Uterus (tissue), 4 donors: ENCODE measurements around the gene CAMK2B. TPM values are rescaled to one million over a fixed set of nuclear protein-coding genes. Genes with fewer than 3 reads are reported as not detected.

Source experiments
- DNase-seq, 2 donors: peaks; one replicate each; pipeline ENCODE4 v3.0.0-alpha.2; 2019 to 2020
- H3K27ac ChIP-seq, 2 donors: fragments of 200-600 bp; sonication (generic); 1 replicate in 1 of 2; 2 replicates in 1 of 2; pipeline ENCODE4 v1.5.1; 2016 to 2018
- H3K27me3 ChIP-seq, 2 donors: fragments of 200-600 bp; sonication (generic); one replicate each; pipeline ENCODE4 v1.5.1; 2018 to 2019; ENCODE audit warnings: control low read depth in 1 of 2
- H3K36me3 ChIP-seq, 2 donors: fragments of 200-600 bp; sonication (generic); one replicate each; pipeline ENCODE4 v1.5.1; 2019; ENCODE audit warnings: control low read depth in 1 of 2
- H3K4me1 ChIP-seq, 2 donors: fragments of 200-600 bp; sonication (generic); one replicate each; pipeline ENCODE4 v1.5.1; 2018 to 2019; ENCODE audit warnings: control low read depth in 1 of 2
- H3K4me3 ChIP-seq, 2 donors: fragments of 200-600 bp; sonication (generic); 1 replicate in 1 of 2; 2 replicates in 1 of 2; pipeline ENCODE4 v1.5.1; 2018 to 2019; ENCODE audit warnings: mild to moderate bottlenecking in 1 of 2
- H3K9me3 ChIP-seq, 2 donors: fragments of 200-600 bp; sonication (generic); one replicate each; pipeline ENCODE4 v1.5.1; 2019; ENCODE audit warnings: control low read depth in 1 of 2
- POLR2A ChIP-seq, 2 donors: fragments of 450-650 bp; IDR thresholded peaks; one replicate each; pipeline ENCODE4 v1.6.1; 2016; ENCODE audit warnings: antibody characterized with exemption in 2 of 2, mild to moderate bottlenecking in 1 of 2, moderate library complexity in 1 of 2
- intact Hi-C: fragments of 100-400 bp; cut with DNase I; formaldehyde crosslinking; loops from one replicate; pipeline ENCODE4 v1.15.1; 2023; ENCODE audit warnings: low total_unique reads
- total RNA-seq, 4 donors: library from RNA; depleted of rRNA in 3 of 4; stranded (reverse); fragments of >200 nt in 3 of 4; gene quantifications; one replicate each; pipeline versions ENCODE4 v1.1.0 to v1.2.4, GENCODE V29; 2014 to 2023
- TF ChIP-seq, protein P1 (sequence below), 4 experiments: fragments of 200-600 bp in 2 of 4; fragments of 450-650 bp in 2 of 4; sonication (generic) in 2 of 4; IDR thresholded peaks; one replicate each; pipeline ENCODE4 v1.5.1; 2016 to 2019; ENCODE audit warnings: antibody characterized with exemption in 4 of 4, mild to moderate bottlenecking in 2 of 4, moderate library complexity in 1 of 4
- donor health status: DM: yes; HTN: yes; CAD: no.

Gene CAMK2B
- total RNA-seq, 4 donors from 2014 or later: 0.40 to 1.1 TPM; not detected in 2

DNA sequence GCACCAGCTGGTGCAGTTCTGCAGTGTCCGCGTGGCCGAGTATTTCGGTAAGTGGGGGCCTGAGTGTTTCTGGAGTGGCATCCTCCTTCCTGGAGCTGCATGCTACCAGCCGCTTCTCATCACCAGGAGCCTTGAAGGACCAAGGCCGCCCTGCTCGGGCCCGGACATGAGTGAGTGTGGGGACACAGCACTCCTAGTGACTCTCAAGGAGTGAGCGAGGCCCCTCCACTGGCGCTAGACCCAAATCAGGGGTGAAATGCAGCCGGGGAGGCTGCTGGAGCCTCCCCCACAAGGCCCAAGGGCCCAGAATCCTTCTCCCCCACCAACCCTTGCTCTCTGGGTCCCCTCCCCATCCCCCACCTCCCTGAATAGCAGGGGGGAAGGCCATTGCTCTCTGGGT, 48.0 kb downstream of the CAMK2B start:
- H3K4me3 ChIP-seq: no peak overlapping the region
- no peaks in the 10 kb centered on the region for H3K36me3 ChIP-seq
- no peaks in the 10 kb centered on the region for H3K4me1 ChIP-seq
- DNase-seq: no peak
- H3K27me3 ChIP-seq: no peaks in the 10 kb centered on the region
- H3K27ac ChIP-seq: no peak overlapping the region
- TF ChIP-seq, protein P1, sequence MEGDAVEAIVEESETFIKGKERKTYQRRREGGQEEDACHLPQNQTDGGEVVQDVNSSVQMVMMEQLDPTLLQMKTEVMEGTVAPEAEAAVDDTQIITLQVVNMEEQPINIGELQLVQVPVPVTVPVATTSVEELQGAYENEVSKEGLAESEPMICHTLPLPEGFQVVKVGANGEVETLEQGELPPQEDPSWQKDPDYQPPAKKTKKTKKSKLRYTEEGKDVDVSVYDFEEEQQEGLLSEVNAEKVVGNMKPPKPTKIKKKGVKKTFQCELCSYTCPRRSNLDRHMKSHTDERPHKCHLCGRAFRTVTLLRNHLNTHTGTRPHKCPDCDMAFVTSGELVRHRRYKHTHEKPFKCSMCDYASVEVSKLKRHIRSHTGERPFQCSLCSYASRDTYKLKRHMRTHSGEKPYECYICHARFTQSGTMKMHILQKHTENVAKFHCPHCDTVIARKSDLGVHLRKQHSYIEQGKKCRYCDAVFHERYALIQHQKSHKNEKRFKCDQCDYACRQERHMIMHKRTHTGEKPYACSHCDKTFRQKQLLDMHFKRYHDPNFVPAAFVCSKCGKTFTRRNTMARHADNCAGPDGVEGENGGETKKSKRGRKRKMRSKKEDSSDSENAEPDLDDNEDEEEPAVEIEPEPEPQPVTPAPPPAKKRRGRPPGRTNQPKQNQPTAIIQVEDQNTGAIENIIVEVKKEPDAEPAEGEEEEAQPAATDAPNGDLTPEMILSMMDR (IDR thresholded peaks at IDR 0.05): no peak
- TF ChIP-seq POLR2A (IDR thresholded peaks at IDR 0.05): no peak
- H3K9me3 ChIP-seq: no peaks in the 10 kb centered on the region
- intact Hi-C loops: no loop called here

DNA sequence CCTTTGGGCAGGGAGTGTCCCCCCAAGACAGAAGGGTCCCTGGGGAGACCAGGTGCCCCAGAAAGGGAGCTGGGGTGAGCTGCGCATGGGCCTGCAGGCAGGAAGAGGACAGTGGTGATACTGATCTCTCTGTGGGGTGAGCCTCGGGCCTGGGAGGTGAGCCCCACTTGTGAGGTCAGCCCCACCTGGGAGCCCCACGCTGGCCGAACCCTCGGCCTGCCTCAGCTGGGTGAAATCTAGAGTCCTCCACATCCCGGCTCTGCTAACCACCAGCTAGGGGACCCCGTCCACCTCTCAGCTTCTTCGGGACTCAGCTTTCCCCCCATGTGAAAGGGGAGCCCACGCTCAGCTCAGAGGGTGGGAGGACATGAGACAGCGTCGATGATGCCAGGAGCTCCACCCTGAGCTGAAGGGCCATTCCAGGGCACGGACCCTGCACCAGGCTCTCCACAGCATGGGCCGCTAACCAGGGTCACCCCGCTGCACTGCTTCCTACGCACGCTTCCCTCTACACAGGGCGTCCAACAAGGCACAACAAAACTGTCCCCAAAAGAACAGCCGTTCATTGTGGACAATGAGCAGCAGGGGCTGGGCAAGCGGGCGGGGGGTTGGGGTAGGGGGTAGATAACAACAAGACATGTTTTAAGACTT, 48.7 kb downstream of the CAMK2B start:
- H3K27ac ChIP-seq: no peak overlapping the region
- TF ChIP-seq, protein P1 (IDR thresholded peaks at IDR 0.05): no peak
- TF ChIP-seq POLR2A (IDR thresholded peaks at IDR 0.05): no peak
- no peaks in the 10 kb centered on the region for H3K36me3 ChIP-seq
- DNase-seq: no peak
- intact Hi-C loops: no loop called here
- H3K9me3 ChIP-seq: no peaks in the 10 kb centered on the region
- H3K4me3 ChIP-seq: no peak overlapping the region
- H3K27me3 ChIP-seq: no peaks in the 10 kb centered on the region
- no peaks in the 10 kb centered on the region for H3K4me1 ChIP-seq

DNA sequence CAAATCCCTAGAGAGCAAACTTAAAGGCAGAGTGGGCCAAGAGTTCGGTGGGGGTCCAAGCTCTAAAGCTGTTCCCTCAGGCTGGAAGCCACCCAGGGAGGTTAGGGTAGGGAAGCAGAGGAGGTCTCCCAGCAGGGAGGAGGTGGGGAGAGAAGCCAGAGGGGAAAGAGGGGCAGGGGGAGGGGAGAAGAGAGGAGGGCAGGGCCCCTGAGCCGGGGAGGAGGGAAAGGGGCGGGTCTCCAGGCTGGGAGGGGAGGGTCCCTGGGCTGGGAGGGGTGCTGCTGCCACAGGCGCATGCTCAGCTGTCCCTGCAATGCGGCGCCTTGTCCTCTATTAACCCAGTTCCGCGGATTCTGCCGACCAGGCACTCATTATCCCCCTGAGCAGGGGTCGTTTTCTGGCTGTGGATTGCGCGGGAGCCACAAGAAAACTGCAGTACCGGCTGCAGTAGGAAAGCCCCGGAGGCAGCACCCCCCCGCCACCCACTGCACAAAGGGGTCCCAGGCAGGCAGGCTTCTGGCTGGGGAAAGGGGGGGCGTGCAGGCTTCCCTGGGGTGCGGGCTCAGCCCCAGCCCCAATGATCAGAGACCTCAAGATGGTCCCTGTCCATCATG, 49.3 kb downstream of the CAMK2B start:
- TF ChIP-seq, protein P1 (IDR thresholded peaks at IDR 0.05): no peak
- TF ChIP-seq POLR2A (IDR thresholded peaks at IDR 0.05): no peak
- Histone ChIP-seq H3K4me1 (no peaks in the 10 kb centered on the region), H3K36me3 (no peaks in the 10 kb centered on the region), H3K27me3 (no peaks in the 10 kb centered on the region), H3K27ac (no peak overlapping the region), H3K9me3 (no peaks in the 10 kb centered on the region), H3K4me3 (no peak overlapping the region)
- no peak for DNase-seq
- intact Hi-C loops: no loop called here

DNA sequence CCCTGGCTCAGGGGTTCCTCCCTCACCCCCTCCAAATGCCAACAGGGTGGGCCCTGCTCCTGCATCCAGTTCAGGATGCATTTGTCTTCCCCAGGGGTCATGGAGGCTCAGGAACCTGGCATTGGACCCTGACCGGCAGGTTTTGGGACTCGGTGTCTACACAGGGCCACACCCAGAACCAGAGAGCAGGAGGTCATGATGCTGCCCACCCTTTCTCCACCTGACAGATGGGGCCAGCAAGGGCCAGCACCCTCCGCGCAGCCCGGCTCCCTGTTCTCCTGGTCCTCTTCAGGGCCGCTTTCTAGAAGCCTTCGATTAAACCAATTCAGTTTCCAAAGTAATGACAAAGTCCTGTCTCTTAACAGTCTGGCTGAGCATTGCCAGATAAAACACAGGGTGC, 50.2 kb downstream of the CAMK2B start:
- H3K36me3 ChIP-seq: no peaks in the 10 kb centered on the region
- H3K4me3 ChIP-seq: no peak overlapping the region
- H3K4me1 ChIP-seq: no peaks in the 10 kb centered on the region
- TF ChIP-seq POLR2A (IDR thresholded peaks at IDR 0.05): no peak
- TF ChIP-seq, protein P1 (IDR thresholded peaks at IDR 0.05): no peak
- H3K9me3 ChIP-seq: no peaks in the 10 kb centered on the region
- no peak for DNase-seq
- intact Hi-C loops: no loop called here
- no peak overlapping the region for H3K27ac ChIP-seq
- no peaks in the 10 kb centered on the region for H3K27me3 ChIP-seq

DNA sequence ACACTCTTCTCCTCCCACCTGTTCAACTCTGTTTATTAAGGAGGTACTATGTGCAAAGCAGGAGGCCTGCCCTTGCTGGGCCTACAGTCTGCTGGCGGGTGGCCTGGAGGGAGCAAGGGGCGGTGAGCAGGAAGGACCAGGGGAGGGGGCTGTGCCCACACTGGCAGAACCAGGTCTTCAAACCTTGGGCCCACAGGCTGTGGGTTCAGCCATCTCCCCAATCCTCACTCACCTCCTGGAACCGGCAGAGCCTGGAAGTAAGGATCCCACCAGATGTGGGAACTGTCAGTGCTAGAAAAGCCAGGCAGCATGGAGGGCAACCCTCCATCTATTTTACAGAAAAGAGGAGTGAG, 50.8 kb downstream of the CAMK2B start:
- TF ChIP-seq POLR2A (IDR thresholded peaks at IDR 0.05): no peak
- TF ChIP-seq, protein P1 (IDR thresholded peaks at IDR 0.05): no peak

More for the DNA sequence above, 50.8 kb downstream of the CAMK2B start:
- no peak for DNase-seq
- Histone ChIP-seq H3K9me3 (no peaks in the 10 kb centered on the region), H3K36me3 (no peaks in the 10 kb centered on the region), H3K27me3 (no peaks in the 10 kb centered on the region), H3K27ac (no peak overlapping the region), H3K4me3 (no peak overlapping the region), H3K4me1 (no peaks in the 10 kb centered on the region)
- intact Hi-C loops: no loop called here
